ENCODE results near the gene KCTD15. TPM values are rescaled to one million over a fixed set of nuclear protein-coding genes. Genes with fewer than 3 reads are reported as not detected.

The KCTD15 gene
- total RNA-seq, 1 donor = 13.0 TPM

GRCh38 chr19:33805840-33806433, 9.3 kb downstream of the KCTD15 start:
- no peak overlapping the region for H3K4me3 ChIP-seq (ENCODE audit: low read depth, low read length)
- TF ChIP-seq CTCF (IDR thresholded peaks at IDR 0.05; ENCODE audit: insufficient read depth, low read depth, low read length) = no peak
- no peak for DNase-seq (ENCODE audit: low read depth)

- DNase-seq (ENCODE audit: low read depth) = no peak
- TF ChIP-seq CTCF (IDR thresholded peaks at IDR 0.05; ENCODE audit: insufficient read depth, low read depth, low read length) = no peak
Measured at GRCh38 chr19:33806434-33806881, 9.8 kb downstream of the KCTD15 start.

GRCh38 chr19:33808399-33808798, 11.7 kb downstream of the KCTD15 start:
- TF ChIP-seq CTCF (IDR thresholded peaks at IDR 0.05; ENCODE audit: insufficient read depth, low read depth, low read length) = no peak
- no peak overlapping the region for H3K4me3 ChIP-seq (ENCODE audit: low read depth, low read length)
- DNase-seq (ENCODE audit: low read depth) = no peak

More at GRCh38 chr19:33806434-33806881, 9.8 kb downstream of the KCTD15 start:
- no peak overlapping the region for H3K4me3 ChIP-seq (ENCODE audit: low read depth, low read length)

GRCh38 chr19:33809960-33810359, 13.3 kb downstream of the KCTD15 start:
- TF ChIP-seq CTCF (IDR thresholded peaks at IDR 0.05; ENCODE audit: insufficient read depth, low read depth, low read length) = no peak
- H3K4me3 ChIP-seq (ENCODE audit: low read depth, low read length) = no peak overlapping the region
- no peak for DNase-seq (ENCODE audit: low read depth)

- no peak overlapping the region for H3K4me3 ChIP-seq (ENCODE audit: low read depth, low read length)
- no peak for DNase-seq (ENCODE audit: low read depth)
- no peak for TF ChIP-seq CTCF (IDR thresholded peaks at IDR 0.05; ENCODE audit: insufficient read depth, low read depth, low read length)
Measured at GRCh38 chr19:33810821-33811220, 14.2 kb downstream of the KCTD15 start.

- TF ChIP-seq CTCF (IDR thresholded peaks at IDR 0.05; ENCODE audit: insufficient read depth, low read depth, low read length) = no peak
- DNase-seq (ENCODE audit: low read depth) = no peak
- no peak overlapping the region for H3K4me3 ChIP-seq (ENCODE audit: low read depth, low read length)
Measured at GRCh38 chr19:33811246-33811645, 14.6 kb downstream of the KCTD15 start.

Measured in fibroblast of villous mesenchyme (primary cell).